Activated T-cell treated with anti-CD3 and anti-CD28 coated beads, Interleukin-2, amount 50 U/mL, for 48 hours (primary cell): ENCODE data around the gene MYH9.
"Not testable (repeated sequence)": the region's sequence is repeated elsewhere in the genome, so short reads cannot be mapped to it uniquely, and the experiment has no call there.

Experiments
- DNase-seq, 2 experiments: peaks; one replicate each; pipeline ENCODE4 v3.0.0-alpha.2; 2020

MYH9 gene

DNA sequence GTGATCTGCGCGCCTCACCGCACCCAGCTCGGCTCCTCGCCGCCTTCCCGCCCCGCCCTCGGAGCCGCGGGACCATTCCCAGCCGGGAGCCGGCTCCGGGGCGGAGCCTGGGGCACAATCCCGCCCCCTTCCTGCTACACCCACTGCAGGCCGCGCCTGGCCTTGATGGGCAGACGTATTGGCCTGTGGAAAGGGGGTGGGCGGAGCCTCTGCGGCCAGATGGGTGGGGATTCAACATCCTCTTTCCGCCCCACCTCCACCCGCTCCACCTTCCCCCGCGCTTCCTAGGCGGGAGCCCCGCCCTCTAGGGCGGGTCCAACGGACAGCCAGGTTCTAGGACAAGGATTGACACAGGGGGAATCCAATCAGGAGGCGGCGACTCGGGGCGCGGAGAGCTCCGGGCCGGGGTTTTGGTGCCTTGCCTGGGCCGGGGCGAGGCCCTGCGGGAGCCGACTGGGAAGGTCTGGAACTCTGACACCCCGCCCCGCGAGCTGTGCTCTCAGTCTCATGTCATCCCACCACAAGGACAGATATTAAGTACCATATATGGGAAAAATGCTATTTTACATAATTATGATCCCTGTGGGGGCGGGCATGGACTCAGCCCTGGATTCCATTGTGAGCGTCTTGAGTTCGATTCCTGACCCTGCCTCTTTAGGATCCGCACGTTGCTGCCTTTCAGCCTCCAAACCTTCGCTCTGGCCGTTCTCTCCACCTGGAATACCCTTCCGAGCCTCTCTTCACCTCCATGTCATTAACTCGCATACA lies at the start of gene MYH9:
MYH9 (minus strand) TSS at position 9 of the 768 bp plus-strand sequence. CDS start 38,731 bp downstream, outside the sequence.
- DNase-seq = peak; percentile 100

DNA sequence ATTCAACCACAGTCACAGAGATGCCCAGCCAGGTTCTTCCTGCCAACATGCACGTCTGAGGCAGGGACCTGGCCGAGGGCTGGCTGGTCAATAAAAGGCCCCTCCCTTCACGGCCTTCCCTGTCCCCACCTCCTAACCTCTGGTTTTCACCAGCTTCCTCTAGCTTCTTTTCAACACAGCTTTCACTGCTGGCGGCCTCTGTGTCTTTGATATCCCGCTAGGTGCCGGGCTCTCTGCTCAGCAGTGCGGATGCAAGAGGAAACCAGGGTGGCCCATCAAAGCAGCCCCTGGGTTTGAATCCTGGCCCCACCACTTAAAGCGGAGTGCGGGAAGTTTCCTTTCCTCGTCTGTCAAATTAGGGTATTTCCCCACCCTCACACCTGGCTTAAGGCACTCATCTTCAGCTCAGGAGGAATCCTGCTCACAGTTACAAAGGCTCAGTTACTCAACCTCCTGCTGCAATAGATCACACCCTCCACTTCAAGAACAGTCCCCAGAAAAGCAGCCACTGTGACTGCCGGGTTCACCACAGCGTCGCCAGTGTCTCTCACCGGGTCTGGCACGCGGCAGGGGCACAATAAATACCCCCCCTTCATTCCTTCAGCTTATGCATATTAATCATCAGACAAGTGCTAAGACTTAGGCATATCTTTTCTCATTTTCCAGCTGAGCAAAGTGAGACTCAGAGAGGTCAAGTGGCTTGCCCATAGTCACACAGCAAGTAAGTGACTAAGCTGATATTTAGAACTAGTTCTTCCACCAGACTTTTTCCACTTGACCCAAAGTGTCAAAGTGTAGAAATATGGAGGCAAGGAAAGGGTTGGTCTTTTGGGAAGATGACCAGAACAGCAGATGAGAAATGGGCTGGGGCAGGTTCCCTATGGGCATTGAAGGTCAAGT lies 48.0 kb upstream of the MYH9 start:
- peak; percentile 70 to 71 for DNase-seq

- DNase-seq = no peak
These were observed 45.8 kb upstream of the MYH9 start for GRCh38 chr22:36433318-36434231.

GRCh38 chr22:36432592-36433317 lies 45.0 kb upstream of the MYH9 start:
- no peak for DNase-seq

DNA sequence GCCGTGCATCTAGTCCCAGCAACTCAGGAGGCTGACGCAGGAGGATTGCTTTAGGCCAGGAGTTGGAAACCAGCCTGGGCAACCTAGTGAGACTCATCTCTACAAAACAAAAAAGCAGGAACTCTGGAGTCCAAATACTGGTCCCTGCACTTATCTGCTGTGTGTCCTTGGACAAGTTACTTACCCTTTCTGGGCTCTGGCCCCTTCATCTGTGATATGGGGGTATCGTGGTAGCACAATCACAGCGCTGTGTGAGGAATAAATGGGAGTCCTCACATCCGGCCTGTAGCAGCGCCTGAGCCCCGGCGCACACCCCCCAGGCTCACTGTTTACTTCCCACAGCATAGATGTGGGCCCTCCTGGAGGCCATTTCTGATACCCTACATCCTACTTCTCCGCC lies 44.2 kb upstream of the MYH9 start:
- no peak for DNase-seq

DNA sequence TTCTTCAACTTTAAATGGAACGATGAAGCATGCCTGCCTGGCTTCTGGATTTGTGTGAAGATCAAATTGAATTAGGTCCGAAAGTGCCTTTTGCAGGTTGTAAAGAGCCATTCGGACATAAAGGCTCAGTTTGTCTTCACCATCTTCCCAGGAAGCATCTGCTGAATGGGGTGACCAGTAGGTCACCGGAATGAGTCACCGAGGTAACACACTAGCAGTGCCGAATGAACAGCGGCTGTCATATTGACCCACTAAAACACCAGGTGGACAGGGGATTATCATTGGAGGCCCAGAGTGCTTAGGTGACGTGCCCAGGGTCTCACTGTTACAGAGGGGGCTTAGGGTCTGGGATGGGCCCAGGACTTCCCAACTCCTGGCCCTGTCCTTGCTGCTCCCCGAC lies 43.1 kb upstream of the MYH9 start:
- DNase-seq = no peak

- not testable (repeated sequence) for DNase-seq
These were observed 40.2 kb upstream of the MYH9 start for GRCh38 chr22:36427952-36428351.

DNA sequence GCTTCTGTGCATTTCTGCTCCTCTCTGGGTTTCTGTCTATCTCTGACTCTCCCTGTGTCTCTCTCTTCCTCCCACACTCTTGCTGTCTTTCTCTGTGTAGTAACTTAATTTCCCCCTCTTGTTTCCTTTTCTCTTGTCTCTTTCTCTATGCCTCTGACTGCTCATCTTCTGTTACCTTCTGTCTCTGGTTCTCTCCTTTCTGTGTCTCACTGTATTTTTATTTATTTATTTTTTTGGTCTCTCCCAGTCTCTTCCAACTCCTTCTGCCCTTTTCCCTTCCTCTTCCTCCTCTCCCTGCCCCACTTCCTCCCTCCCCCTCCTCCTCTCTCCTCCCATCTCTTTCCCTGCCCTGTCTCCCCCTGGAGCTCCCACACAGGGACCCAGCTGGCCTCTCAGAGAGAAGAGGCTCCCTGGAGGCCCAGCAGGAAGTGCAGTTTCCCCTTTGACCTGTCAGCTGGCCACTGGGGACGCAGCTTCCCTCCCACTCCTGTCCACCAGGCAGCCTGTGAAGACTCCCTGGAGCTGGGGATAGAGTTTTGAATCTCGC lies 38.3 kb upstream of the MYH9 start:
- no peak for DNase-seq

GRCh38 chr22:36424901-36425579 lies 37.3 kb upstream of the MYH9 start:
- no peak for DNase-seq

GRCh38 chr22:36424466-36424865 lies 36.7 kb upstream of the MYH9 start:
- not testable (repeated sequence) for DNase-seq

DNA sequence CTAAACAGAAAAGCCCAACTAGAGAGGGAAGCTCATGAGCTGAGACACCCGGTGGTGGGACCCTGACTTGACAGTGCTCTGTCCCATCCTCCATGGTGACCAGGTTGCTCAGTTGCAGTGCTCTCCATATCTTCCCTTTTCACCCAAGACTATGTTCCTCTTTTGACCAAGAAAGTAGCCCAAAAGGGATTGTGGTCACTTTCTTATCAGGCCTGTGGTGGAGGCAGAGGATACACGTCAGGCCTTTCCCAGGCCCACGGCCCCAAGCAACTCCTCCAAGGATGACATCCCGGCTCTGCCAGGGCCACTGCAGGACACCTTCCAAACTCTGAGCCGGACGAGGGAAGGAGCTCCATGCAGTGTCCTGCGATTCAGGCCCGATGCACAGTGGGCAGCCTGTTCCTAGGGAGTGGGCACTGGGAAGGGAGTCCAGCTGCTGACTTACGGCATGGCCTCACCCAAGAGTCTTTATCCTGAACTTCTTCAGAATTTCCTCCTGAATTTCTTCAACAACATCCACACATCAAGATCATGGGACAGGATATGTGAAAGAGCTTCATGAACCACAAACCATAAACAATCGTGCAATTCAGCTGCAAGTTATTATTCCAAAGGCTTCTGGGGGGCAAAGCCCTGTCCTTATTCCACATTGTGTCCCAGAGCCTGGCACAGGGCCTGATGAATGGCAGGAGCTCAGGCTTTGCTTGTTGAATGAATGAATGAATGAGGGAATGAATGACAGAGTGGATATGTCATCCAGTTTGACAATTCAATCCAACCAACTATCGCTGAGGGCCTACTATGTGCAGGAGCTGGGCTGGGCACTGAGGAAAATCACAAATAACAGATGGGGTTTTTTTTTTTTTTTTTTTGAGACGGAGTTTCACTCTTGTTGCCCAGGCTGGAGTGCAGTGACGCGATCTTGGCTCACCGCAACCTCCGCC lies 36.0 kb upstream of the MYH9 start:
- DNase-seq = no peak

GRCh38 chr22:36422287-36423014 lies 34.7 kb upstream of the MYH9 start:
- no peak for DNase-seq

DNA sequence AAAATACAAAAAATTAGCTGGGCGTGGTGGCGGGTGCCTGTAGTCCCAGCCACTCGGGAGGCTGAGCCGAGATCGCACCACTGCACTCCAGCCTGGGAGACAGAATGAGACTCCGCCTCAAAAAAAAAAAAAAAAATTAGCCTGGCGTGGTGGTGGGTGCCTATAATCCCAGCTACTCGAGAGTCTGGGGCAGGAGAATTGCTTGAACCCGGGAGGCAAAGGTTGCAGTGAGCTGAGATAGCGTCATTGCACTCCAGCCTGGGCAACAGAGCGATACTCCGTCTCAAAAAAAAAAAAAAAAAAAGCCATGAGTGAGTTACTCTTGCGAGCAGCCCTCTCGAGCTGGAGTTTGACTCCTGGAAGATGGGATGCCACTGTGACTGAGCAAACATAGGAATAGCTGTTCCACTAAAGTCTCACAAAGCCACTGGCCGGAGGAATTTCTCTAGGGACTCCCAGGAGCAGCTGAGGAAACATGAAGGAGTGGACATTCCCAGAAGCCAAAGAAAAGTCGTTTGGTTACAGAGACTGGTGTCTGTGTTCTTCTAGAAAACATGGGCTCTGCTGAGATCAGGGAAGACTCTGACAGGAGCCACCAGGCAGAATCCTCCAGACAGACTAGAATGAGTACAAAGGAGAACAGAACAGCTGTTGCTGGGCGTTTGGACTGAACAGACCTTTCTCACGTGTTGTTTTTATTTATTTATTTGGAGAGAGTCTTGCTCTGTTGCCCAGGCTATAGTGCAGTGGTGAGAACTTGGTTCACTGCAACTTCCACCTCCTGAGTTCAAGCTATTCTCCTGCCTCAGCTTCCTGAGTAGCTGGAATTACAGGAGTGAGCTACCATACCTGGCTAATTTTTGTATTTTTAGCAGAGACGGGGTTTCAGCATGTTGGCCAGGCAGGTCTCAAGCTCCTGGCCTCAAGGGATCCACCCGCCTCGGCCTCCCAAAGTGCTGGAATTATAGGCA lies 32.4 kb upstream of the MYH9 start:
- no peak for DNase-seq

DNA sequence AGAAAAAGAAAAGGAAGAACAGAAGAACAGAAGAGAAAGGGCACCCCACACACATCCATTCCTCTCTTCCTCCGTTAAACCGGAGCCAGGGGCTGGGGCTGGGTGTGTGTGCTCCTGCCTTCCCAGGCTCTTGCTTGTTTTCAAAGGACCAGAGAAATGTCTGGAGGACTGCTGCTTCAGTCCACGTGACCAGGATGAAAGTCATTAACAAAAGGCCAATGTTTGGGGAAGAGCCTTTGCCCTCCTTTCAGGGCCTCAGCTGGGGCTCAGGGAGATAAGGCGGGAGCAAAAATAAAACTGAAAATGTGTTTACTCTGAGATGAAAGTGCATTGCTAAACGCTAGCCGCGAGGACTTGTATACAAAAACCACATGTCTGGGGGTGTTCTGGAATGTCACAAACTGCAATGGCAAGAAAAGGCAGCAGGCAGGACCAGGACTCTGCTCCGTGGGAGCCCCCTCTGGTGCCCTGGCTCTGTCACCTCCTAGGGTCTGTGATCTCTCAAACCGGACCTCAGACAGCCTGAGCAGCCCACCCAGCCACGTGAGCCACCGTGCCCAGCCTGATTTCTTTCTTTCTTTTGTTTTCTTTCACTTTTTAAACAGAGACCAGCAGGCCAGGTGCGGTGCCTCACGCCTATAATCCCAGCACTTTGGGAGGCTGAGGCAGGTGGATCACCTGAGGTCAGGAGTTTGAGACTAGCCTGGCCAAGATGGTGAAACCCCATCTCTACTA lies 31.6 kb upstream of the MYH9 start:
- no peak for DNase-seq

DNA sequence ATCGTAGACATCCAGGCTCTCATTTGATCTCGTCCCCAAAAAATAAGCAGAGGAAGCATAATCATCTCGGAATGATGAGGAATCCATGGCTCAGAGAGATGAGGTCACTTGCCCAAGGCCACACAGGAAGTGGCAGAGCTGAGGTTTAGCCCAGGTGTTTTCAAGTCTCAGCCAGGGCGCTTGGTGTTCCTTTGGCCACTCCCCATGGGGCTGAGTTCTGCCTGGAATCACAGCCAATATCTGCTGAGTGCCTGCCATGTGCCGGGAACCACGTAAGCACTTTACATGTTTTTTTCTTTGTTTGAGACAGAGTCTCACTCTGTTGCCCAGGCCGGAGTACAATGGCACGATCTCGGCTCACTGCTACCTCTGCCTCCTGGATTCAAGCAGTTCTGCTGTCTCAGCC lies 29.5 kb upstream of the MYH9 start:
- no peak for DNase-seq

GRCh38 chr22:36415415-36416168 lies 27.8 kb upstream of the MYH9 start:
- no peak for DNase-seq
